HG03571 (cell line): ENCODE data around the gene SLC31A1.
A peak's percentile ranks its signal among the peaks of the same experiment; 100 is the strongest.
"Not testable (repeated sequence)": the region's sequence is repeated elsewhere in the genome, so short reads cannot be mapped to it uniquely, and the experiment has no call there.

ENCODE experiments used
- ATAC-seq: cut with Tn5 transposase; IDR thresholded peaks from one replicate; pipeline ENCODE4 v1.9.1; 2021; ENCODE audit not compliant: unreplicated experiment

The SLC31A1 gene

DNA sequence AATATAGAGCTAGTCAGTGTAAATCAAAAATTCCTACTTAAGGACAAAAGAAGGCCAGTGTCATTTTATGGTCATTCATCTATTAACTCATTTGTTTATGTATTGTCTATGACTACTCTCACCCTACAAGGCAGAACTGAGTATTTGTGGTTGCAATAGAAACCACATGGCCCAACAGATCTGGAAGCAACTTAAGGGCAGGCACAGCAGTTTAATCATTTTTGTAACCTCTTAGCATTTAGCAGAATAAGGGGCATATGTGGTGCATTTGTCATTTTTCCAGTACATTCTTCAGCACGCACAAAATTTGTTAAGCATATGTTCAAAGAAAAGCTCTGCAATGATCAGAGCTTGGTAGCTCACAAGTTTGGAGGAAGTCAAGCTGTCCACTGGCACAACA is 1.4 kb upstream of the SLC31A1 start:
- peak; percentile 51 for ATAC-seq

GRCh38 chr9:113220467-113221002 is 809 bp upstream of the SLC31A1 start:
- ATAC-seq: no peak

DNA sequence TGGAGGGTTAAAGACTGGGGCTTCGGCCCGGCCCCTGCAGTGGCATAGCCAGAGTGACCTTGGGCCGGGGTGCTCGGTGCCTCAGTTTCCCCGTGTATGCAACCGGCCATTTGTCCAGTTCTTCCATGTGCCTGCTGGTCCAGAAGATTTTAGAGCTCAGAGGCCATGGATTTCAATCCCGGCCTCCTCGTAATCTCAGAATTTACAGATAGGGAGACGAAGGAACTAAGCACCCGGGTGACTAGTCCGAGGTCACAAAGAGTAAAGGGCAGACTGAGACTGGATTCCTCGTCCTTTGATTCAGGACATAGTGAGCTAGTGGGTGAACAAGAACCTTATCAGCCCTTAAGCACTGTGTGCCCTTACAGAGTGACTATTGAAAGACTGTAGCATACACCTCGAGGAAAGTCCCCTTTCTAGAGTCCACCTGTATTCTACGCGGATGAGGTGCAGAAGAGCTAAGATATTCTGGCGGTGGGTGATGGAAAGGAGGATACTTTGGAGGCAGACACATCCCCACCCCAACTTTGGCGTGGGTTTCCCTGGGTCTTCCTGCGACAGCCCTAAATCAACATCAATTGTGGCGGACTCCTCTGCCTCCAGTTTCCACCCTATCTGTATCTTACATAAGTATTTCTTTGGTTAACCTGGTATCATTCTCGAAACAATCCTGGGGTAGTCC is 597 bp downstream of the SLC31A1 start:
- ATAC-seq: no peak

DNA sequence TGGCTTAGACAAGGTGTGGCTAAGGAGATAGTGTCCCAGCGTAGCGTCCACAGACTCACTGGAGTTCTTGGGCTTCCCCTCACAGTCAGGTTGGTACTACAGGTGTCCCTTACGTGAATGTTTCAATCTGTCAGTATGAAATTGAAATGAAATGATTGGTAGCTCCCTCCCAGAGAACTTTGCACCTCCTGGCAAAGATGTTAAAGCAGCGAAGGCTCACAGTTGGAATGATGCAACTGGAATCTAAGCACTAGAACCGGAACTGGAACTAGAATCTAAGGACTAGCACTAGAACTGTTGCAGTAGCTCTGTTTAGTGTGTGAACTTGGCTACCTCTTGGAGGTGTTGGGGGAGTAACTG is 1.1 kb downstream of the SLC31A1 start:
- no peak for ATAC-seq

GRCh38 chr9:113223963-113224362 is 2.6 kb downstream of the SLC31A1 start:
- ATAC-seq: no peak

DNA sequence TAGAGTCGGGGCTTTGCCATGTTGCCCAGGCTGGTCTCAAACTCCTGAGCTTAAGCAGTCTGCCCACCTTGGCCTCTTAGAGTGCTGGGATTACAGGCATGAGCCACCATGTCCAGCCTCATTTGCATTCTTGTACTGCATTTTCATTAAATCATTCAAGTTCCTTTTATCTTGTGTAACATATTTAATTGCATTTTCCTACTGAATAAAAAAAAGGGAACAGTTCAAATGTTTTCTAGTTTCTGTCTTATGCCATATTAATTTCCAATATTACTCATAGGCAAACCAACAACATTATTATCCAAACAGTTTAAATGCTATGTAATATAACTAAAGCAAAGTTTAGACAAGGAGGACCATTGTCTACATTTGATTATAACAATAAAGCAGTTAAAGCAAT is 6.1 kb downstream of the SLC31A1 start:
- no peak for ATAC-seq

DNA sequence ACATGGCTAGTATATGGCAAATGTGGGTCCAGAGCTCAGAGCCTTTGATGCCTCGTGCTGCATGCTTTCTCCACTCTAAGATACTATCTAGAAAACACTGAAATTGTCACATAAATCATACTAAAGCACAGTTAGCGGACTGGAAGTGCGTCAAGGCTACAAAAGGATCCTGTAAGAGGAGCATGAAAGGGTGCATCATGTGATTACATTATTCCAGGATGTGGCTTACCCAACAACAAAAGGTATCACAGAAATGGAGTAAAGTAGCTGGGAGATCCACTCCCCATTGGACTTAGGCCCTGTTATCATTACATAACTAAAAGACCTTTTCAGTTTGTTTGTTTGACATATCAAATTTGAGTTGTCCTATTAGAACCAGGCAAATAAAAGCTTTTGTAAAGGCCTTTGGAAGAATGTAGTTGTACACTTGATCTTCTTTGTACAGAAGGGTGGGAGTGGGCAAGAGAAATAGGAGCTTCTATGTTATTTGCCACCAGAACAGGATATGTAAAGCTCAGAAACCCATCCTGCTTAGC is 6.9 kb downstream of the SLC31A1 start:
- ATAC-seq: no peak

DNA sequence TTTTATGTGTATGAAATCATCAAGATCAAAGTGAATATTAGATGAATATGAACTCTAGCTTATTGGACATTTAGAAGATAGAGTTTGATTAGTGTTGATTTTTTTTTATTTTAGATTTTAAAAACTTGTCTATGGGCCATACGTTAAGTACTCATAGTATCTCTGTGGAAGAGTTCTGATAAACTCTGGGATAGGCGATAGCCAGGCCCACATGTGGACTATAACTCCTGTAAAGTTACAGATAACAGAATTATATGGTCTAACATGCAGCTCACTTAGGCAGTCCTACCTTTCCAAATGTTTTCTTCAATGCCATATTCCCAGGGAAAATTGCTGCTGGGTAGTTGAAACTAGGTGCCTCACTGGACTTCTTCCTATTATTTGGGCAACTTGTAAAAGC is 10.4 kb downstream of the SLC31A1 start:
- ATAC-seq: no peak

DNA sequence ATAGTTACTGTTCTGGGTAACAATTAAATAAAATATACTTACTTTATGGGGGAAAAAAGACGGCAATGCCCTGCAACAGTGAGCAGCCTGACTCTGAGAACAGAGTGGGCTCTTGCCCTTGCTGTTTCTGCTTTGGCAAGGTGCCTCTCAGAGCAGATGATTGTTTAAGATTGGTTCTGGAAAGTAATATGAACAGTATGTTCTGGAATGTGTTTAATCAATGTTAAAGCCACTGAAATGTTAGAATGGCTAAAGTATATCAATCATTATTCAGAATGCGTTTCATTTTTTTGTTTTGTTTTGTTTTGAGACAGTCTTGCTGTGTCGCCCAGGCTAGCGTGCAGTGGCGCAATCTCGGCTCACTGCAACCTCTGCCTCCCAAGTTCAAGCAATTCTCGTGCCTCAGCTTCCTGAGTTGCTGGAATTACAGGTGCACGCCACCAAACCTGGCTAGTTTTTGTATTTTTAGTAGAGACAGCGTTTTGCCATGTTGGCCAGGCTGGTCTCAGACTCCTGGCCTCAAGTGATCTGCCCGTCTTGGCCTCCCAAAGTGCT is 14.4 kb downstream of the SLC31A1 start:
- ATAC-seq: not testable (repeated sequence)

- ATAC-seq: no peak
Observed at GRCh38 chr9:113237026-113237425, 15.7 kb downstream of the SLC31A1 start.

DNA sequence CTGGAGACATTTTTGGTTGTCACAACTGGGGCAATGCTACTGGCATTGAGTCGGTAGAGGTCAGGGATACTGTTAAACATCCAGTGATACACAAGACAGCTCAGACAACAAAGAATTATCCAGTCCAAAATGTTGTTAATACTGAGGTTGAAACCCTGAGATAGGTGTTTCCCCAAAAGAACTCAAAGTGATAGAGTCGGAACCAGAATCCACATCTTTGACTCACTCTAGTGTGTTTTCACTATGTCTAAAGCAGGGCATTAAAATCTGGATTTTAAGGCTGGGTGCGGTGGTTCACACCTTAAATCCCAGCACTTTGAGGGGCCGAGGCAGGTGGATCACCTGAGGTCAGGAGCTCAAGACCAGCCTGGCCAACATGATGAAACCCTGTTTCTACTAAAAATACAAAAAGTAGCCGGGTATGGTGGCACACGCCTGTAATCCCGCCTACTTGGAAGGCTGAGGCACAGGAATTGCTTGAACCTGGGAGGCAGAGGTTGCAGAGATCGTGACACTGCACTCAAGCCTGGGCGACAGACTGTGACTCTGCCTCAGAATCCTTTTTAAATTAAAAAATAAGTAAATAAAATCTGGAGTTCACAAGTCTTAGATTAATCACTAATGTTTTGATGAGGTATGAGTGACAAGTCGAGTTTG is 17.0 kb downstream of the SLC31A1 start:
- no peak for ATAC-seq

DNA sequence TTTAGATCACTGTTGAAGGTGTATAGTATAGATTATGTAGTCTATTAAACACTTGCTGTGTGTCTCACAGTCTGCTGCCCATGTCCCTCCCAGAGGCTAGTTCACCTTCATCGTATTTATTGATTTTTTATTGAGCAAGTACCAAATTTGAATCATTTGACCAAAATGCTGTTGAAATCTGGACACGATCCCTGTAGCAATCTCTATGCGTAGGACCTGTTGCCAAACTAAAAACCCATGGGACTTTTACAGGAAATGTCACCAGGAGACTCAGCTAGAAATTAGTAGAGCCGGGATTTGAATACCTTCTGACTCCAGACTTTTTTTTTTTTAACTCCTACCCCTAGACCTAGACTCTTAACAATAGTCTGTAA is 17.5 kb downstream of the SLC31A1 start:
- ATAC-seq: no peak

DNA sequence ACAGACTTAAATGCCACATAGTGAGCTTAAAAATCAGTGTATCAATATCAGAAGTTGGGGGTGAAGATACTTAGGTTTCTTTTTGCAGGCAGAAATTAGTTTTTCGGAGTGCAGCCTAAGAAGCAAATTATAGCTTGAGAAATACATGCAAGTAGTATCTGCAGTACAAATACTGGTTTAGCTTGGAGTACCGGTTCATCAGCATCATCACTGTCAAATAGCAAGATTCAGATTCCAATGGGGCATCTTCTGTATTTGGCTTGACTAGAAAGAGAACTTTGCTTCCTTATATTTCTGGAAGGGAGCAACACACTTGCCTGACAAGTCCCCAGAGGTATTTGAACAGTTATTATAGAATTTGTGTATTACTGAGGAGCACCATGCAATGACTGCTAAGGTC is 19.8 kb downstream of the SLC31A1 start:
- no peak for ATAC-seq

DNA sequence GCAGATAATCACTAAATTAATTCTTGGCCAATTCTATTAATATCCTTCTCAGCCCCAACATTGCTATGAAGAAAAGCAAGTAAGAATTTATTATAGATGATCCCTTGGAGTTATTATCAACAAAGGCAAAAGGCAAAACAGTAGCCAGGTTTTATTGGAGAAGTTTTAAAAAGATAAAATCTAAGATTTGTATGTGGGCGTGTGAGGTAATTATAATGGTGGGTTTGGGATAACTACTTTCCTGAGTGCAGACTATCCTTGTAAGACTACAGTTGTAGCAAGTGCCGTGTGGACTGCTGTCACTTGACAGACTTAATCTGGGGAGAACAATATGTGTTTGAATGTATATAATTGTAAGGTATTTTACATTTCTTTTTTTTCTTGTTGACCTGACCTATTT is 23.2 kb downstream of the SLC31A1 start:
- ATAC-seq: no peak

DNA sequence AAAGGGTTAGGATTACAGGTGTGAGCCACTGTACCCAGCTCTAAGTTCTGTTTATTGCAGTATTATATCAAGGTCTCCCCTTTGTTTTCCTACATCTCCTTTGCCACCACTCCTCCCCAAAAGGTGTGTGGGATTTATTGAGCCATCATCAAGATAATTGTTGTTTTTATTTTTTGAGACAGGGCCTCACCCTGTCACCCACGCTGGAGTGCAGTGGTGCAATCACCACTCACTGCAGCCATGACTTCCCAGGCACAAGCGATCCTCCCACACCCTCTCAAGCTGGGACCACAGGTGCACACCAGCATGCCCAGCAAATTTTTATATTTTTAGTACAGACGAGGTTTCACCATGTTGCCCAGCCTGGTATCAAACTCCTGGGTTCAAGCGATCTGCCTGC is 24.6 kb downstream of the SLC31A1 start:
- ATAC-seq: no peak

DNA sequence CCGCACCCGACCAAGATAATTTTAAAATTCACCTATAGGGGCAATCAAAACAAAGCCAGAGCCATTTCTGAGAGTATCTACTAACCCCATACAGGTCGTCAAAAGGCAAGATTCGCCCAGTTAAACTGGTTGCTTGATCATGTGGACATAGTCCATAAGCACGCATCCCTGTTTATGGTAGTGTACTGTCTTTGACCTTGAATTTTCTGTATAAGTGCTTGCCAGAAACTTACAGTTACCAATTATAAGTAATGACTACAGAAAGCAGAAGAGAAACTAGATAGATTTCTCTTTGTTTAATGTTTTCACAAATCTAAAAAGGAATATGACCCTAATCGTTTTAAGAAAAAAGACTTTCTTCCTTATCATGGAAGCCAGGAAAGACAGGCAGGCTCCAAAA is 25.6 kb downstream of the SLC31A1 start:
- no peak for ATAC-seq

- no peak for ATAC-seq
Observed at GRCh38 chr9:113247640-113248039, 26.3 kb downstream of the SLC31A1 start.

GRCh38 chr9:113249661-113250060 is 28.3 kb downstream of the SLC31A1 start:
- ATAC-seq: not testable (repeated sequence)

- ATAC-seq: no peak
Observed at GRCh38 chr9:113250807-113251206, 29.5 kb downstream of the SLC31A1 start.

DNA sequence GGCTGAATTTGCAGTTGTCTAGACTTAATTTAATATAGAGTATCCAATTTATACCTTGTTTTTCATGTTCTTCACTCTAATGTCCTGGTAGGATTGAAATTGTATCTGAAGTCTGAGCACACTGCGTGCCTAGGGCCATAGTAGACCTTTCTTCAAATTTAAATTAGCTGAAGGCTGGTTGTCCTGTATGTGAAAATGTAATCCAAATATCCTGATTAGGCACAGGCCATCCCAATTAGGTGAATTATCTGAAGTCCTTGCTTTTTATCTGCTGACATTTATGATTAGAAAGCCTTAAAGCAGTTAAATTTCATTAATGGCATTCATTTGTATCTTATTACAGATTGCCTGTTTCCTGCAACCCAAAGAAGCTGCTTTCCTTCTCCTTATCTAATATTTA is 33.6 kb downstream of the SLC31A1 start:
- ATAC-seq: no peak

- no peak for ATAC-seq
Observed at GRCh38 chr9:113255438-113255837, 34.1 kb downstream of the SLC31A1 start.

DNA sequence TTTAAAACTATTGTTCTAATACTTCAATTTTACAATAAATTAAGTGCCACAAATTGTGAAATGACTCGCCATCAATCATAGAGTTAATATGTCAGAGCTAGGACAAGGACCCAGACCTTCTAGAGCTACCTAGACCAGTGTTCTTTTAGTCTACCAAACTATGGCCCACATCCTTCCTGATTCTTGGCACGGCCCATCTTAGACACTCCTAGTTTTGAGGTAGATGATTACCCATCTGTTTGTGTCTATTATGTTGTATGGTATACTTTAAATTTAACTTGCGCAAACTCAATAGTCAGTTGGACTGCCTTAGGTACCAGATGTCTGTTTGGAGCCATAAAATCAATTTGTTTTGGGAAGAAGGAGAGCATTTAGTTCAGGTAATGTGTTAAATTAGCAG is 36.5 kb downstream of the SLC31A1 start:
- no peak for ATAC-seq
